HG03097 (cell line): ENCODE results near the gene CD99L2.
"Not testable (repeated sequence)": the region's sequence is repeated elsewhere in the genome, so short reads cannot be mapped to it uniquely, and the experiment has no call there.

Experiments
- ATAC-seq: cut with Tn5 transposase; IDR thresholded peaks from one replicate; pipeline ENCODE4 v1.9.1; 2021; ENCODE audit not compliant: unreplicated experiment, low FRiP score

Gene CD99L2

GRCh38 chrX:150857453-150857852 lies 41.0 kb downstream of the CD99L2 start:
- no peak for ATAC-seq

GRCh38 chrX:150856785-150857184 lies 41.7 kb downstream of the CD99L2 start:
- no peak for ATAC-seq

- ATAC-seq, result no peak
These were observed 42.4 kb downstream of the CD99L2 start for GRCh38 chrX:150856101-150856500.

- no peak for ATAC-seq
These were observed 43.6 kb downstream of the CD99L2 start for GRCh38 chrX:150854856-150855255.

GRCh38 chrX:150849996-150850720 lies 48.3 kb downstream of the CD99L2 start:
- no peak for ATAC-seq

- ATAC-seq, result no peak
These were observed 49.0 kb downstream of the CD99L2 start for GRCh38 chrX:150849486-150849885.

GRCh38 chrX:150848914-150849365 lies 49.5 kb downstream of the CD99L2 start:
- ATAC-seq, result no peak

GRCh38 chrX:150847088-150847487 lies 51.4 kb downstream of the CD99L2 start:
- no peak for ATAC-seq

GRCh38 chrX:150846130-150846529 lies 52.3 kb downstream of the CD99L2 start:
- ATAC-seq, result no peak

GRCh38 chrX:150845091-150845490 lies 53.4 kb downstream of the CD99L2 start:
- no peak for ATAC-seq

- no peak for ATAC-seq
These were observed 54.5 kb downstream of the CD99L2 start for GRCh38 chrX:150844016-150844415.

- no peak for ATAC-seq
These were observed 56.2 kb downstream of the CD99L2 start for GRCh38 chrX:150842198-150842685.

GRCh38 chrX:150841456-150842197 lies 56.8 kb downstream of the CD99L2 start:
- ATAC-seq, result no peak

- no peak for ATAC-seq
These were observed 60.6 kb downstream of the CD99L2 start for GRCh38 chrX:150837845-150838244.

GRCh38 chrX:150834695-150835094 lies 63.8 kb downstream of the CD99L2 start:
- no peak for ATAC-seq

GRCh38 chrX:150833454-150834056 lies 64.9 kb downstream of the CD99L2 start:
- ATAC-seq, result no peak

- ATAC-seq, result no peak
These were observed 66.6 kb downstream of the CD99L2 start for GRCh38 chrX:150831863-150832262.

- ATAC-seq, result no peak
These were observed 69.7 kb downstream of the CD99L2 start for GRCh38 chrX:150828785-150829184.

- ATAC-seq, result not testable (repeated sequence)
These were observed 74.1 kb downstream of the CD99L2 start for GRCh38 chrX:150824352-150824751.

- not testable (repeated sequence) for ATAC-seq
These were observed 74.6 kb downstream of the CD99L2 start for GRCh38 chrX:150823826-150824225.

GRCh38 chrX:150821971-150822370 lies 76.5 kb downstream of the CD99L2 start:
- no peak for ATAC-seq
